Heart right ventricle (tissue), 16 donors: Measurements from ENCODE around the gene CORO2B. TPM values are rescaled to one million over a fixed set of nuclear protein-coding genes. Genes with fewer than 3 reads are reported as not detected.

Experiments
- ATAC-seq, 8 donors: fragments of 200-7000 bp; cut with Tn5 transposase; one replicate each; pipeline ENCODE4 v1.9.1; 2020; ENCODE audit warnings: mild to moderate bottlenecking in 8 of 8, moderate library complexity in 8 of 8, moderate number of reproducible peaks in 1 of 8
- DNase-seq, 2 donors: peaks; one replicate each; pipeline ENCODE4 v3.0.0-alpha.2; 2020
- H3K27ac ChIP-seq, 10 donors: fragments of 200-600 bp; sonication (generic) in 2 of 10; one replicate each; pipeline versions ENCODE4 v1.5.0 to v1.8.0; 2020 to 2022; ENCODE audit warnings: mild to moderate bottlenecking in 3 of 10
- H3K27me3 ChIP-seq, 7 donors: fragments of 200-600 bp; one replicate each; pipeline ENCODE4 v1.8.0; 2021 to 2022; ENCODE audit warnings: mild to moderate bottlenecking in 2 of 7
- H3K36me3 ChIP-seq, 9 donors: fragments of 200-600 bp; sonication (generic) in 1 of 9; one replicate each; pipeline versions ENCODE4 v1.5.0 to v1.8.0; 2020 to 2022; ENCODE audit warnings: mild to moderate bottlenecking in 2 of 9
- H3K4me1 ChIP-seq, 9 donors: fragments of 200-600 bp; sonication (generic) in 1 of 9; one replicate each; pipeline versions ENCODE4 v1.5.0 to v1.8.0; 2020 to 2022; ENCODE audit warnings: mild to moderate bottlenecking in 4 of 9
- H3K4me3 ChIP-seq, 10 donors: fragments of 200-600 bp; sonication (generic) in 2 of 10; one replicate each; pipeline versions ENCODE4 v1.5.0 to v1.8.0; 2020 to 2022; ENCODE audit warnings: mild to moderate bottlenecking in 7 of 10, moderate library complexity in 2 of 10
- H3K9me3 ChIP-seq, 11 donors: fragments of 200-600 bp in 10 of 11; sonication (generic) in 2 of 11; one replicate each; pipeline versions ENCODE4 v1.5.0 to v1.8.0; 2013 to 2022; ENCODE audit warnings: mild to moderate bottlenecking in 2 of 11, control low read depth in 1 of 11, moderate library complexity in 1 of 11
- CTCF ChIP-seq, 9 donors: fragments of 200-600 bp; sonication (generic) in 2 of 9; IDR thresholded peaks; one replicate each; pipeline versions ENCODE4 v1.5.0 to v1.8.0; 2021 to 2022; ENCODE audit warnings: antibody characterized with exemption in 9 of 9, mild to moderate bottlenecking in 5 of 9, moderate library complexity in 1 of 9
- WGBS, 2 donors: extraction: QIAGEN DNeasy Blood & Tissue Kit; methylation state at CpG; one replicate each; pipeline ENCODE4 v1.1.7; 2013; ENCODE audit warnings: inconsistent platforms in 1 of 2; 5-methylcytosine and 5-hydroxymethylcytosine counted together
- intact Hi-C, 10 donors: fragments of 100-400 bp; cut with DNase I; formaldehyde crosslinking; loops; one replicate each; pipeline versions ENCODE4 v1.11.1 to v1.14.2; 2022
- polyA plus RNA-seq, 2 donors: library from polyadenylated mRNA; stranded (reverse); fragments of 200-250 nt; gene quantifications; one replicate each; pipeline ENCODE4 v1.2.3, GENCODE V29; 2013
- total RNA-seq, 10 donors: library from RNA; stranded (reverse); fragmentation: NEBNext Ultra II Directional in 3 of 10; extraction: Animal tissue kit (Norgen Biotek cat#: 25700) in 3 of 10; gene quantifications; one replicate each; pipeline versions ENCODE4 v1.2.1 to v1.2.4, GENCODE V29; 2021 to 2023
- donor health status: Arrhythmogenic right ventricular cardiomyopathy.
- donor health status: ischemic (EF 13 %, LVEDD 7.1; RV severe dilation, severe dysfunction).
- donor health status: healthy with polysubstance abuse.
- donor health status: DM: no; HTN: yes; CAD: no.
- donor health status: DM: no; HTN: no; CAD: no.
- donor health status: ischemic (EF 25% LVEDD 6.9; RV normal size, moderate dysfunction).
- donor health status: ischemic (EF 25% LVEDD 5.7; RV mildly dilated, moderate dysfunction).
- donor health status: healthy.
- donor health status: DM: yes; HTN: yes; CAD: no.
- donor health status: Ischemic cardiomyopathy.
- donor health status: ischemic (EF 35%, LVEDD 5.7; RV mildly dilated, moderate dysfunction).
- donor health status: nonischemic (EF 11% LVEDD 7.7; RV severe dilation, severe dysfunction).
- donor health status: DM: yes; HTN: yes; CAD: no.
- donor health status: PGD.
- donor health status: ischemic (EF 29% LVEDD 5.4; RV normal size, mild dysfunction).
- donor health status: nonischemic (EF 23%, LVEDD 6.1; RV moderate dilation, normal function).

The CORO2B gene
- total and polyA plus RNA-seq, 12 donors, result 2.6 to 8.1 (median 4.5) TPM

- Histone ChIP-seq H3K4me1 (peaks cover 9 to 94% (median 44%) of the 10 kb centered on the region in 9 donors), H3K9me3 (no peaks in the 10 kb centered on the region), H3K27me3 (peaks cover 0 to 2% (median 0%) of the 10 kb centered on the region in 7 donors), H3K4me3 (no peak overlapping the region), H3K36me3 (no peaks in the 10 kb centered on the region), H3K27ac (peak overlapping the region in 7 of 10 donors; percentile 8 to 72 (median 37))
- TF ChIP-seq CTCF (IDR thresholded peaks at IDR 0.05), result no peak
- no peak for DNase-seq
- ATAC-seq, result no peak
- 76 to 77% methylated on average over 13 of the region's 13 CpGs for WGBS, 2 donors
- intact Hi-C loops, result loop anchor here in 2 of 10 donors (5.0 kb wide), 2 partner anchors 37 to 42 kb away; no protein-coding TSS in a partner anchor
These were observed 6.2 kb downstream of the CORO2B start for GRCh38 chr15:68584756-68585573.

DNA sequence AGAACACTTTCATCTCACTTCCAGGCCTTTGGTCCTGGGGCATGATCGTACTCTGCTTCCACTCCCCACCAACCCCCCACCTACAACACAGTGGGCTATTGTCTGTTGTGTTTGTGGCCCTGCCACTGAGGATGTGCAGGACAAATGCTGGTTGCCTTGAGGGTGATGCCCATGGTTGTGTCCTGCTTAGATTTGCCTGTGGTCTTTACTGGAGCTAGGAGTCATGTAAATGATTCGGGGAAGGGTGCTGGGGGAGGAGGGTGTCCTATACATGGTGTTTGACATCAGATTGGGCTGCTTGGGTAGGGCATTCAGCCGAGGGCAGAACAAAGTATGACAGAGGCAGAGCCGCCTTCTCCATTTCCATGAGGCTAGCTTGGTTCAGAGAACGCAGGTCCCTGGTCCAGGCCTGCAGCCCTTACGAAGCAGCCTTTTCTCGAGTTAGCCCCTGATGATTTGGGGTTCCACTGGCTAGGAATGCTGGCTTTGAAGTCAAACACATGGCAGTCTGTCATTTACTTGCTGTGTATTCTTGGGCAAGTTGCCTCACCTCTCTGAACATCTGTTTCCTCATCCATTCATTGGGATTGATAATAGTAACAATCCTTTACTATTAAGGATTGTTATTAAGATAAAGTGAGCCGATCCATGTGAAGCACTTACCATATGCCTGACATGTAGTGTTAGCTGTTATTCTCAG lies 6.9 kb downstream of the CORO2B start:
- 84% methylated on average over 8 of the region's 8 CpGs for WGBS, 2 donors
- no peak for TF ChIP-seq CTCF (IDR thresholded peaks at IDR 0.05)
- Histone ChIP-seq H3K4me3 (no peak overlapping the region), H3K27me3 (no peaks in the 10 kb centered on the region), H3K36me3 (no peaks in the 10 kb centered on the region), H3K4me1 (peaks cover 8 to 91% (median 44%) of the 10 kb centered on the region in 9 donors), H3K27ac (peak overlapping the region in 4 of 10 donors; percentile 48 to 72 (median 57)), H3K9me3 (no peaks in the 10 kb centered on the region)
- DNase-seq, result no peak
- ATAC-seq, result no peak
- intact Hi-C loops, result loop anchor here in 1 of 10 donors (5.0 kb wide), 1 partner anchor 37 kb away; no protein-coding TSS in a partner anchor

DNA sequence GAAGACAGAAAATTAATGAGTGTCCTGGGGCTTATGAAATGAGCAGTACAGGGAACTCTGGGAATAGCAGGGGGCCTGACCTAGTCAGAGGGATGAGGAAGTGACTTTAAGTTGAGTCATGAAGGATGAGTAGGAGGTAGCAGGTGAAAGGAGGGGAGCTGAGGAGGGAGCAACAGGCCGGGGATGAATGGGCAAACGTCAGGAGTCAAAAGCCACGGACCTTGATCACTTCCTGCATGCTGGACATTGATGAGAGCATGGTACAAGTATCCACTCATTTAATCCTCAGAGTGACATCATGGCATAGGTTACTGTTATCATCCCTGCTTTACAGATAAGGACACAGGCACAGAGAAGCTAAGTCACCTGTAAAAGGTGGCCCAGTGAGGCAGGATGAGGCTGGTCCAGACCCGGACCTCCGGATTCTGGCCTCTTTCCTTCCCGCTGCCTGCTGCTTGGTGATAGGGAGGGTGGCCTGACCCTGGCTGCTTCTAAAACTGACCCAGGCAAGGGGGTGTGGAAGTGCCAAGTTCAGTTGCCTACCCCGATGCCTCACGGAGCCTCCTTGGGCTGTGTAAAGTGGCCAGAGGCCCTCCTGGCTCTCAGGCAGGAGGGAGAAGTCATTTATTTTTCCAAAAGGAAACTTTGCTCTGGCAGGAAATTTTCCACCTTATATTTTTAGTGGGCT lies 7.6 kb downstream of the CORO2B start:
- H3K27me3 ChIP-seq, result no peaks in the 10 kb centered on the region
- TF ChIP-seq CTCF (IDR thresholded peaks at IDR 0.05), result no peak
- no peaks in the 10 kb centered on the region for H3K36me3 ChIP-seq
- H3K4me1 ChIP-seq, result peaks cover 8 to 84% (median 44%) of the 10 kb centered on the region in 9 donors
- peak overlapping the region in 6 of 10 donors; percentile 22 to 72 (median 52) for H3K27ac ChIP-seq
- H3K9me3 ChIP-seq, result no peaks in the 10 kb centered on the region
- intact Hi-C loops, result loop anchor here in 1 of 10 donors (5.0 kb wide), 1 partner anchor 36 kb away; no protein-coding TSS in a partner anchor
- H3K4me3 ChIP-seq, result no peak overlapping the region
- 63 to 70% methylated on average over 8 of the region's 8 CpGs for WGBS, 2 donors
- ATAC-seq (peak in 2 of 8 donors; percentile 34 to 41), DNase-seq (no peak)
